Measurements from ENCODE around the gene VTI1A. TPM values are rescaled to one million over a fixed set of nuclear protein-coding genes. Genes with fewer than 3 reads are reported as not detected.

VTI1A gene
- total RNA-seq, 1 experiment from 2014 or later, result 22.0 TPM

DNA sequence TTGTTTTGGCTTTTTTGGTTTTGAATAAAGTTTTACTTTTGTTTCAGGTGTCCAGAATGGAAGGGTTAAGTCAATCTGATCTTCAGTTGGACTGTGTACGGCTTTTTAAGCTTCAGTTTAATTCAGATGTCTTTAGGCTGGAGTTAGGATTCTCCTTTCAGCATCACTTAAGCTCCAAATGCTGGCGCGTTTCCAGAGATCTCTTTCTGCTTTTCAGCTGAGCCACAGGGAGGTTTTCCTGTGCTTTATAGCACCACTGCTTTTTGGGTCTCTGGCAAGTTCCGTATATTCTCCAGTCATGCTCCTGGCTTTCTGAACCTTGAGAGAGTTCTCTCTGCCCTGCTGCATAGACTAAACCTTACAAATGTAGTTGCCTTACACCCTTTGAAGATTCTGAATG is 60.0 kb downstream of the VTI1A start:
- TF ChIP-seq, protein P1, sequence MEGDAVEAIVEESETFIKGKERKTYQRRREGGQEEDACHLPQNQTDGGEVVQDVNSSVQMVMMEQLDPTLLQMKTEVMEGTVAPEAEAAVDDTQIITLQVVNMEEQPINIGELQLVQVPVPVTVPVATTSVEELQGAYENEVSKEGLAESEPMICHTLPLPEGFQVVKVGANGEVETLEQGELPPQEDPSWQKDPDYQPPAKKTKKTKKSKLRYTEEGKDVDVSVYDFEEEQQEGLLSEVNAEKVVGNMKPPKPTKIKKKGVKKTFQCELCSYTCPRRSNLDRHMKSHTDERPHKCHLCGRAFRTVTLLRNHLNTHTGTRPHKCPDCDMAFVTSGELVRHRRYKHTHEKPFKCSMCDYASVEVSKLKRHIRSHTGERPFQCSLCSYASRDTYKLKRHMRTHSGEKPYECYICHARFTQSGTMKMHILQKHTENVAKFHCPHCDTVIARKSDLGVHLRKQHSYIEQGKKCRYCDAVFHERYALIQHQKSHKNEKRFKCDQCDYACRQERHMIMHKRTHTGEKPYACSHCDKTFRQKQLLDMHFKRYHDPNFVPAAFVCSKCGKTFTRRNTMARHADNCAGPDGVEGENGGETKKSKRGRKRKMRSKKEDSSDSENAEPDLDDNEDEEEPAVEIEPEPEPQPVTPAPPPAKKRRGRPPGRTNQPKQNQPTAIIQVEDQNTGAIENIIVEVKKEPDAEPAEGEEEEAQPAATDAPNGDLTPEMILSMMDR (conservative IDR thresholded peaks at IDR 0.05), result no peak
- Histone ChIP-seq H3K4ac (ENCODE audit: low read depth, low read length) (no peak overlapping the region), H2BK120ac (ENCODE audit: low read depth, low read length, poor library complexity, severe bottlenecking) (no peak overlapping the region), H3K18ac (ENCODE audit: insufficient read length, low read depth, low read length) (no peak overlapping the region), H3K79me2 (ENCODE audit: insufficient read depth, low read length) (no peaks in the 10 kb centered on the region), H3K9me3 (ENCODE audit: control insufficient read depth, low read depth, low read length) (no peaks in the 10 kb centered on the region), H3T11ph (ENCODE audit: low read length) (no peak overlapping the region), H3K9ac (ENCODE audit: extremely low read depth, insufficient read length, low read length) (no peak overlapping the region), H3K4me2 (ENCODE audit: insufficient read depth, insufficient read length, low read length) (no peak overlapping the region), H4K5ac (ENCODE audit: insufficient read length, low read depth, low read length) (no peak overlapping the region), H3K23ac (ENCODE audit: insufficient read length, low read depth, low read length) (no peak overlapping the region), H4K91ac (ENCODE audit: insufficient read length, low read depth, low read length) (no peak overlapping the region), H3K27ac (ENCODE audit: insufficient read length, low read depth, low read length) (no peak overlapping the region), H2BK20ac (ENCODE audit: low read depth, low read length, poor library complexity, severe bottlenecking) (no peak overlapping the region), H3K27me3 (ENCODE audit: insufficient read depth, low read length) (no peaks in the 10 kb centered on the region), H2AK5ac (ENCODE audit: insufficient read length, low read length) (no peak overlapping the region), H3K79me1 (ENCODE audit: insufficient read depth, low read depth, low read length, poor library complexity, severe bottlenecking) (no peaks in the 10 kb centered on the region), H3K4me1 (ENCODE audit: insufficient read depth, low read length) (no peaks in the 10 kb centered on the region; the same call in 1 of the 2 replicates), H4K20me1 (ENCODE audit: control insufficient read depth, insufficient read depth, insufficient read length) (no peaks in the 10 kb centered on the region), H3K23me2 (ENCODE audit: insufficient read length, low read depth, low read length, poor library complexity, severe bottlenecking) (no peaks in the 10 kb centered on the region), H3K14ac (ENCODE audit: insufficient read depth, low read length) (no peak overlapping the region), H2BK5ac (ENCODE audit: insufficient read length, low read length) (no peak overlapping the region), H3K56ac (ENCODE audit: insufficient read length, low read depth, low read length) (no peak overlapping the region), H2BK12ac (ENCODE audit: insufficient read length, low read depth, low read length) (no peak overlapping the region), H2BK15ac (ENCODE audit: low read depth, low read length) (no peak overlapping the region), H4K8ac (replicated peaks; ENCODE audit: insufficient read length, low read depth, low read length) (no peak overlapping the region), H2AFZ (ENCODE audit: low read length) (no peak overlapping the region)
- Mint-ChIP-seq H3K9me3 (no peaks in the 10 kb centered on the region), H3K36me3 (ENCODE audit: insufficient read depth in 1 of 3, low read depth in 3 of 3) (no peaks in the 10 kb centered on the region), H3K4me3 (no peak overlapping the region), H3K4me1 (peaks cover 0 to 10% of the 10 kb centered on the region in 2 experiments; a peak in 2 of 4 replicates), H3K27me3 (ENCODE audit: low read depth) (no peaks in the 10 kb centered on the region), H3K27ac (no peak overlapping the region)
- no peak for DNase-seq
- no CpG with 5 or more reads among the region's 4 CpGs for WGBS (ENCODE audit: extremely low coverage, insufficient read length, low lambda C conversion rate)

All from H9 (cell line).